Astrocyte of the spinal cord (primary cell): ENCODE data around the gene LYPD6.

Experiments used
- DNase-seq: peaks from one replicate; pipeline ENCODE4 v3.0.0; 2011; ENCODE audit warnings: low read depth, low spot score
- H3K4me3 ChIP-seq: 2 replicates; pipeline ENCODE4 v1.5.1; 2011; ENCODE audit warnings: low read depth, mild to moderate bottlenecking, low read length, moderate library complexity
- in situ Hi-C: cut with HindIII; loops from 2 replicates; pipeline ENCODE4 v1.10.0; 2017; ENCODE audit warnings: low sequenced_read_pairs
- TF ChIP-seq, protein P1 (sequence below): IDR thresholded peaks from 2 replicates; pipeline ENCODE4 v1.5.1; 2012; ENCODE audit warnings: low read depth, mild to moderate bottlenecking, low read length, inconsistent platforms

Gene LYPD6

DNA sequence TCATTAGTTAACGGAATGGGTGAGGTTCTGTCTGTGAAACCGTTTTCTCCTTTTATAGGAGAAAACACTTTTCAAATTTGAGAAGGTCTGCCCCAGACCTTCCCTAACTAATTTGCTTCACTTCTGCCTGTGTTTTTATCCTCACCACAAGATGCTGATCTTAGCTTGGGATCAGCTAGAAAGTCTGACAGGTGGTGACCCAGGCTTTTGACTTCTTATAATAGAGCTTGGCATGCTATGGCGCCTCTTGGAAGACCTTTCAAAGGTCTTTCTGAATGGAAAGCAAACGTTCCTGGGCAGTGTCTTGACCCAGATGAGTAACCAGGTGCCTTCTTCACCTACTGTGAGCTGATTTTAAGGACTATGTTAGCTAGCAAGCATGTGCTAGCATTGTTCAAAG, 91.4 kb downstream of the LYPD6 start:
- no peak for DNase-seq
- TF ChIP-seq, protein P1, sequence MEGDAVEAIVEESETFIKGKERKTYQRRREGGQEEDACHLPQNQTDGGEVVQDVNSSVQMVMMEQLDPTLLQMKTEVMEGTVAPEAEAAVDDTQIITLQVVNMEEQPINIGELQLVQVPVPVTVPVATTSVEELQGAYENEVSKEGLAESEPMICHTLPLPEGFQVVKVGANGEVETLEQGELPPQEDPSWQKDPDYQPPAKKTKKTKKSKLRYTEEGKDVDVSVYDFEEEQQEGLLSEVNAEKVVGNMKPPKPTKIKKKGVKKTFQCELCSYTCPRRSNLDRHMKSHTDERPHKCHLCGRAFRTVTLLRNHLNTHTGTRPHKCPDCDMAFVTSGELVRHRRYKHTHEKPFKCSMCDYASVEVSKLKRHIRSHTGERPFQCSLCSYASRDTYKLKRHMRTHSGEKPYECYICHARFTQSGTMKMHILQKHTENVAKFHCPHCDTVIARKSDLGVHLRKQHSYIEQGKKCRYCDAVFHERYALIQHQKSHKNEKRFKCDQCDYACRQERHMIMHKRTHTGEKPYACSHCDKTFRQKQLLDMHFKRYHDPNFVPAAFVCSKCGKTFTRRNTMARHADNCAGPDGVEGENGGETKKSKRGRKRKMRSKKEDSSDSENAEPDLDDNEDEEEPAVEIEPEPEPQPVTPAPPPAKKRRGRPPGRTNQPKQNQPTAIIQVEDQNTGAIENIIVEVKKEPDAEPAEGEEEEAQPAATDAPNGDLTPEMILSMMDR = no peak
- in situ Hi-C loops = no loop called here
- no peak overlapping the region for H3K4me3 ChIP-seq

DNA sequence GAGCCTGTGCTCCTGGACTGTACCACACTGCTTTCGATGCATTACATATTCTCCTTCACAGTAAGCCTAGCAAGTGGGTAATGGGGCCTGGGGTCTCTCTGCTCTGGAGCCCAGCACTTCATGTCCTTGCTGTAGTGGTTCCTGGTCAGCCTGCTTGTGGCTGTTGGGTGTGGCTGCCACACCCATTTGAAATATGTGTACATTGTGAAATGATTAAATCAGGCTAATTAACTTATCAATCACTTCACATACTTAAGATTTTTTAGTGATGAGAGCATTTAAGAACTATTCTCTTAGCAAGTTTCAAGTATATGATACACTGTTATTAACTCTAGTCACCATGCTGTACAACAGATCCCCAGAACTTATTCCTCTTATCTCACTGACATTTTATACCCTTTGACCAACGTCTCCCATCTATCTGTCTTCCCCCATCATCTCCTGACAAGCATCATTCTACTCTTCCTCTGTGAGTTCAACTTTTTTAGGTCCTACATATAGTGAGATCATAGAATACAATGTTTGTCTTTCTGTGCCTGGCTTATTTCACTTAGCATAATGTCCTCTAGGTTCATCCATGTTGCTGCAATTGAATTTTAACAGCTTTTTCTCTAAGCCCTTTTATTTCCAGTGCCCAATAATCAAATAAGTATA, 92.1 kb downstream of the LYPD6 start:
- DNase-seq = peak; percentile 26
- H3K4me3 ChIP-seq = no peak overlapping the region
- TF ChIP-seq, protein P1 = no peak
- in situ Hi-C loops = no loop called here

DNA sequence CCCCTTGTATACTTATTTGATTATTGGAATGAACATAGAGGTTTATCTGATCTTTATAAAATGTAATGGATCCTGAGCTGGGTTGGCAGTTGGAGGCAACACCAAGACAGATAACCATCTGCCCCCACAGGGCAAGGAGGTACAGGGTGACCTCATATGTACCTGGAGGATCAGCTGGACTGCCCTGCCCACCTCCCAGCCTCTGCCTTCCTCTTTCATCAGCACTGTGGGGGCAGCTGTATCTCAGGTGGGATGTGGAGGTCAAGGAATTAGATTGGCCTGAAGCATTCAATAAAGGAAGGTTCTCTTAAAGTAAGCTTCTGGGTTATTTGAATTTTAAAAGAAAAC, 92.6 kb downstream of the LYPD6 start:
- in situ Hi-C loops = no loop called here
- DNase-seq = no peak
- TF ChIP-seq, protein P1 = no peak
- no peak overlapping the region for H3K4me3 ChIP-seq

DNA sequence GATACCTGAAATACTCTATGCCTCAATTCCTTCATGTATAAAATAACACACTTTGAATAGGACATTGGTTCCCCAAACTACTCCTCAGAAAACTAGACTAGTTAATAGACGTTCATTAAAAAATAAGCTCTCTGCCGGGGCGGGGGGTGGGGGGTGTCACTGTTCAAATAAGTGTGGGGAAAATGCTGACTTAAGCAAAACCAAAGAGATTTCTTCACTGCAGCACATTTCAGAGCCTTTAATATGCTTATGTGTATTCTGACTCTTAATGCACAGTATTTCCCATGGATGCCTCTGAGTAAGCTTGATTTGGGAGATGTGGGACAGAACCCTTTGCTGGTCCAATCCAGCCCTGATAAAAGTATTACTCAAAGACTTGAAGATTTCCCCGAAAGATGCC, 93.2 kb downstream of the LYPD6 start:
- in situ Hi-C loops = no loop called here
- TF ChIP-seq, protein P1 = no peak
- no peak for DNase-seq
- no peak overlapping the region for H3K4me3 ChIP-seq

DNA sequence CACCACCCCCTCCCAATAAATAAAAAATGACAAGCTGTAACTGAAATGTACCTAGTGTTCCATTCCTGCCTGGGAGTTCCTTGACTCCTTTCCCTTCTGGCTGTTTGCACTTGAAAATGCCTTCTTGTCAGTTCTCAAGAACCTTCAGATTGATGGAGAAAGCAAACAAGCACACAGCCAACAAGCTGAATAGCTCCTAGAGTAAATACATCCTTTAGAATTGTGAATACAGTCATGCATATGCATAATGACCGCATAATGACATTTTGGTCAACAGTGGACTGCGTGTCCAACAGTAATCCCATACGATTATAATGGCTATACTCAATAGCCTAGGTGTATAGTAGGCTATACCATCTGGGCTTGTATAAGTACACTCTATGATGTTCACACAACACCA, 97.0 kb downstream of the LYPD6 start:
- no peak overlapping the region for H3K4me3 ChIP-seq
- DNase-seq = no peak
- in situ Hi-C loops = no loop called here
- TF ChIP-seq, protein P1 = no peak

DNA sequence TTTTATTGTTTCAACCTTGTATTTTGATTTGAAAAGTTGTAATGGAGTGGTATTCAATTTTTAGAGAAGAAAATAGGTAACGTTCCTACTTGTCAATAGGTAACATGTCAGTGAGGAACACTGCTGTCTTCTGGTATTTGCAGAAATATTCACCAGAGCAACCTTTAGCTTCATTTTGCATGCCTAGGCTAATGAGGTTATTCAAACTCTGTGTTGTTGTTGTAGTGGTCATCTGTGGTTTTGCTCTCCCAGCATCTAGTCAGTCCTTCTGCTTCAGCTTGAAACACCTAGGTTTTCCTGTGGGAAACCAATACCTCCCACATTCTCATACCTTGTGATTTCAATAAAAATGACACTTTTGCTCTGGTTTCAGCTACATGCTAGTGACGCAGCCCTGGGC, 98.4 kb downstream of the LYPD6 start:
- TF ChIP-seq, protein P1 = no peak
- in situ Hi-C loops = no loop called here
- DNase-seq = no peak
- H3K4me3 ChIP-seq = no peak overlapping the region
